Activated T-helper 2 cell treated with anti-CD3 and anti-CD28 coated beads, Interferon-gamma antibody, Interleukin-2, Interleukin-4, amounts not matched to agents 10 μg/mL and 5 μg/mL and 100 μg/mL, durations not matched to agents 14 hours and 24 hours and 36 hours (primary cell): ENCODE results near the gene HOXD12. TPM values are rescaled to one million over a fixed set of nuclear protein-coding genes. Genes with fewer than 3 reads are reported as not detected.
A peak's percentile ranks its signal among the peaks of the same experiment; 100 is the strongest.

Experiments used
- DNase-seq: peaks from one replicate; pipeline ENCODE4 v3.0.0; 2021; ENCODE audit warnings: low spot score
- H3K27ac Mint-ChIP-seq: one replicate; pipeline ENCODE4 v1.8.0; 2021; ENCODE audit warnings: mixed read lengths
- H3K27me3 Mint-ChIP-seq: one replicate; pipeline ENCODE4 v1.8.0; 2021; ENCODE audit warnings: low read depth, mixed read lengths
- H3K36me3 Mint-ChIP-seq: one replicate; pipeline ENCODE4 v1.8.0; 2021; ENCODE audit warnings: low read depth, mixed read lengths
- H3K4me1 Mint-ChIP-seq: one replicate; pipeline ENCODE4 v1.8.0; 2021; ENCODE audit warnings: low read depth, mixed read lengths
- H3K4me3 Mint-ChIP-seq: one replicate; pipeline ENCODE4 v1.8.0; 2021; ENCODE audit warnings: low read depth, mild to moderate bottlenecking, moderate library complexity, mixed read lengths
- H3K9me3 Mint-ChIP-seq: one replicate; pipeline ENCODE4 v1.8.0; 2021; ENCODE audit warnings: mixed read lengths
- intact Hi-C: fragments of 100-400 bp; cut with micrococcal nuclease; formaldehyde crosslinking; loops from one replicate; pipeline ENCODE4 v1.15.1; 2023
- total RNA-seq: library from RNA; stranded (reverse); gene quantifications from 2 replicates; pipeline ENCODE4 v1.2.3, GENCODE V29; 2022

Gene HOXD12
- total RNA-seq, 1 donor from 2014 or later, result not detected

GRCh38 chr2:176083796-176084261 lies 15.8 kb upstream of the HOXD12 start, which contains the start of gene EVX2:
TSS of gene EVX2 (minus strand) at chr2:176083962. CDS start at chr2:176083776, 186 bp downstream.
- DNase-seq, result no peak
- peaks cover 8% of the 10 kb centered on the region for H3K4me1 Mint-ChIP-seq
- H3K9me3 Mint-ChIP-seq, result peaks cover 3% of the 10 kb centered on the region
- intact Hi-C loops, result loop anchor here (2.0 kb wide), 1 partner anchor 13 kb away; no protein-coding TSS in a partner anchor
- H3K36me3 Mint-ChIP-seq, result peaks cover 4% of the 10 kb centered on the region
- H3K27ac Mint-ChIP-seq, result peak within 1 kb of the TSS; percentile 33
- no peak within 1 kb of the TSS for H3K4me3 Mint-ChIP-seq
- peaks cover 73% of the 10 kb centered on the region for H3K27me3 Mint-ChIP-seq

DNA sequence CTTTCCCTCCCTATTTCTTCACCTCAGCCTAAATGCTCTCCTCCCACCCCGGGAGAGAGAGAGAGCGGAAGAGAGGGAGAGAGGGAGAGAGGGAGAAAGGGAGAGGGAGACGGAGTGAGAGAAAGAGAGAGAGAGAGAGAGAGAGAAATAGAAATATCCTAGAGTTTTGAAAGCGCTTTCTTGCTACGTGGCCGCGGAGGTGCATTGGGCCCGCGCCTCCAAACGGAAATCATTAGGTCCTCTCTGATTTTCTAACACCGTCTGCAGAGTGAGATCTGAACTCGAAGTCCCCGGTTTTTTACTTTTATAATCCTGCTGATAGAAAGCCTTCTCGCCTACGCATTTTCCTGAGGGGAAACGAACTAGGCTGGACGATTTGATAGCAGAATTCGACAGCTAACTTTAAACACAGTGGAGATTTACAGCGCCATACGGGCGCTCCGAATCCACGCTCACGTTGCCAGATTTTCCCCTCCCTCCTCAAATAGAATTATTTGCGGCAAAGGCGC lies 14.9 kb upstream of the HOXD12 start:
- Mint-ChIP-seq H3K36me3 (no peaks in the 10 kb centered on the region), H3K9me3 (no peaks in the 10 kb centered on the region), H3K27me3 (peaks cover 73% of the 10 kb centered on the region), H3K4me1 (peaks cover 4% of the 10 kb centered on the region), H3K4me3 (no peak overlapping the region), H3K27ac (peak overlapping the region; percentile 7)
- no peak for DNase-seq
- intact Hi-C loops, result no loop called here

DNA sequence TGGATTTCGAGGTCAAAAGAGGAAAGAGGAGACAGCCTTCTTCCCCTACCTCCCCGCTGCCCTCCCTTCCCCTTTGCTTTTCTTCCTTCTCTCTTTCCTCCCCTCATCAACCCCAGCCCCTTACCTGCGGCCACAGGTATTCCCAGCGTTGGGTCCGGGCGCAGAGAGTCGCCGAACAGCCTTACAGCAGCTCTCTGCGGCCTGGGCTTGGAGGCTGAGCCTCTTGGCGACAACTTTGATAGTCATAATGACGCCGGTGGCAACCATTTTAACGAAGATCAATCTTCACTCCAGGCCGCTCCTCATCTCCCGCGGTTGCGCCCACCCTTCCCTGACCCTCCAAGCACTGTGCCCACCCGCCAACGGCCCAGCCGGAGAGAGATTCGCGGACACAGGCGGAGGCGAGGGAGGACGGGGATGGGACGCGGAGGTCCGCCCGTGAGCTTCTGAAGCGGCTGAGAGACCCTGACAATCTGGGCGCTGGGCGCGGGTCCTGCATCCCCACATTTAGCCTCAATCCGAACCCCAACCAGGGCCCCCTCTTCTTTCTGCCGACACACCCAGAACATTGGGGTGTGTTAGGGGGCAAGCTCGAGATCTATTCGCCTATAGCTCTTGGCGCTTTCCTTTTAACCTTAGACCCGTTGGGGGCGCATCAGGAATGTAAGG lies 14.3 kb upstream of the HOXD12 start:
- peaks cover 4% of the 10 kb centered on the region for H3K4me1 Mint-ChIP-seq
- H3K27ac Mint-ChIP-seq, result peak overlapping the region; percentile 4
- peaks cover 78% of the 10 kb centered on the region for H3K27me3 Mint-ChIP-seq
- no peaks in the 10 kb centered on the region for H3K36me3 Mint-ChIP-seq
- no peak for DNase-seq
- H3K9me3 Mint-ChIP-seq, result no peaks in the 10 kb centered on the region
- intact Hi-C loops, result no loop called here
- no peak overlapping the region for H3K4me3 Mint-ChIP-seq

- Mint-ChIP-seq H3K4me3 (no peak overlapping the region), H3K36me3 (no peaks in the 10 kb centered on the region), H3K27ac (no peak overlapping the region), H3K4me1 (peaks cover 4% of the 10 kb centered on the region), H3K9me3 (no peaks in the 10 kb centered on the region), H3K27me3 (peaks cover 84% of the 10 kb centered on the region)
- intact Hi-C loops, result no loop called here
- DNase-seq, result no peak
Measured at GRCh38 chr2:176085861-176086771, 13.5 kb upstream of the HOXD12 start.

GRCh38 chr2:176087330-176088047 lies 12.1 kb upstream of the HOXD12 start:
- intact Hi-C loops, result loop anchor here (1.0 kb wide), 1 partner anchor 9 kb away; no protein-coding TSS in a partner anchor
- no peak for DNase-seq
- H3K27me3 Mint-ChIP-seq, result peaks cover 85% of the 10 kb centered on the region
- no peaks in the 10 kb centered on the region for H3K9me3 Mint-ChIP-seq
- H3K4me3 Mint-ChIP-seq, result no peak overlapping the region
- H3K4me1 Mint-ChIP-seq, result peaks cover 7% of the 10 kb centered on the region
- H3K27ac Mint-ChIP-seq, result no peak overlapping the region
- no peaks in the 10 kb centered on the region for H3K36me3 Mint-ChIP-seq

DNA sequence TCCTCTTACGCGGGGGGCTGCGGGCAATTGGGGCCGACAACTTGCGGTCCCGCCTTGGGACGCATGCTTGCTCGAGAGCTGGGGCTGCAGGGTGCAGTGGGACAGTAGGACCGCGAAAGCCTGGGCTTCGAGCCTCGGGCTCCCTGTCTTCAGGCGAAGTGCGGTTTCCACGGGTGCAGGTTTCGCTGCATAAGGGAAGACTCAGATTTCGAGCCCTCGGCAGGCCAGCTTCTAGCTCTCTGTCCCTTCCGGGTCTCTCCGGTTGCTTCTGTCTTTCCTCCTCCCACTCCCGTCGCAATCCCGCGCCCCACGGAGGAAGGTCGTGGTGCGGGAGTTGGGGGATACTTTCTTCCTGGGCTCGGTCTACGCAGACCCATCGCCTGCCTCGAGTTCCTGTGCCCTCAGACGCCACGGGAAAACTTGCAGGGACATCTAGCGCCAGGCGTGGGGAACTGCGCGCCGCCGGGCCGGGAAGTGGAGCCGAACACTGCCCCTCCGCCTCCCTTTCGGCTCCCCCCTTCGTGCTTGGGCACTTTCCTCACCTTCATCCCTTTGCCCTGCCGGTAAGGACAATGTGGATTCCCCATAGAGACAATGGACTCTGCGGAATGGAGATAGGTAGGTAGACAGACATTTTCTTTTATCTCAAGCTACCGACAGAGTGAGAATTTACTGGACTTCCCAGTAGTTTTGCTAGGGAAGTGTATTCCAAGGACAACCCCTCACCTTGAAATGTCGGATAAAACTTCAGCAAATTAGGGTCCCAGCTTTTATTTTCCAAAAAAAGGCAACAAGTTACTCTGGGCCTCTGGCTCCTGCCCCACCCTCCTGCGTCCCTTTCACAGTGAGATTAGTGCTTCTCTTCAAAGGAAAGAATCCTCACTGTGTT lies 11.3 kb upstream of the HOXD12 start:
- Mint-ChIP-seq H3K4me3 (peak overlapping the region; percentile 39), H3K9me3 (no peaks in the 10 kb centered on the region), H3K27me3 (peaks cover 81% of the 10 kb centered on the region), H3K36me3 (no peaks in the 10 kb centered on the region), H3K4me1 (peaks cover 7% of the 10 kb centered on the region), H3K27ac (no peak overlapping the region)
- no peak for DNase-seq
- intact Hi-C loops, result no loop called here

DNA sequence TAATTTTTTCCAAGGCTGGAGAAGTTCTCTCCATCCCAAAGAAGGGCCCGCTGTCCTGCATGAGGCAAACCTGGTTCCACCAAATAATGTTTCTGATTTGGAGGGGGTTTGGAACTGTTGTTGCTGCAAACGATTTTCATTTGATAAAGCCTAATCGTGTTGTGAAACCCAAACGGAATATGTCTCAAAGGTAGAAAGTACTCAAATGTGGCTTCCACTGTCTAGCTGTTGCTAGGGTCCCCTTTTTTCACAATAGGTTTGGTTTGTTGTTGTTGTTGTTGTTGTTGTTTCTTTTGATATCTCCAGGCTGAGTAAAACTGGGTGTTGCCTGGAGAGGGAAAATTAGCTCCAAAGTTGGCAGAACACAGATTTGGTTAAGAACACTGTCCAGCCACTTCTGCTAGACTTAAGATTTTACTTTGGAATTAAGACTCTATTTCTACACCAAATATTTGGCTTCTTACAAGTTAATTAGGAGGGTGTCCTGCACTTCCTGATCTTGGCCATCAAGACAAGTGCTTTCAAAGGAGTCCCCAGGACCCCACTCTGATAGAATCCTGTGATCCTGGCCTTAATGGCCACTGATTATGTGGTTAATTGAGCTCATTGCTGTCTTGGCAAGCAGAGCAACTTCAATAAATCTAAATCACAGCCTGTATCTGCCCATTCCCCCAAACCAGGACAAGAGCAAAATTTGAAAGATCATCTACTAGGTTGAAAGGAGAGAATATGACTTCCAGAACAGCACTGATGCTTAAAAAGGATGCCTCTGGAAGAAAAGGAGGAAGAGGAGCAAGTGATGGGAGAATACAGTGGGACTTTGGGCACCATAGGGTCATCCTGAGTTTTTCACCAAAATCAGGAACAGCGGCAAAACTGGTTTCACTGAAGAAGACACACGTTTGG lies 10.4 kb upstream of the HOXD12 start:
- H3K9me3 Mint-ChIP-seq, result no peaks in the 10 kb centered on the region
- DNase-seq, result no peak
- H3K27me3 Mint-ChIP-seq, result peaks cover 82% of the 10 kb centered on the region
- peaks cover 10% of the 10 kb centered on the region for H3K4me1 Mint-ChIP-seq
- intact Hi-C loops, result no loop called here
- H3K4me3 Mint-ChIP-seq, result no peak overlapping the region
- no peak overlapping the region for H3K27ac Mint-ChIP-seq
- no peaks in the 10 kb centered on the region for H3K36me3 Mint-ChIP-seq

GRCh38 chr2:176089843-176090395 lies 9.7 kb upstream of the HOXD12 start:
- intact Hi-C loops, result no loop called here
- H3K4me1 Mint-ChIP-seq, result peaks cover 10% of the 10 kb centered on the region
- no peaks in the 10 kb centered on the region for H3K36me3 Mint-ChIP-seq
- H3K4me3 Mint-ChIP-seq, result no peak overlapping the region
- no peak overlapping the region for H3K27ac Mint-ChIP-seq
- no peaks in the 10 kb centered on the region for H3K9me3 Mint-ChIP-seq
- DNase-seq, result no peak
- peaks cover 82% of the 10 kb centered on the region for H3K27me3 Mint-ChIP-seq

DNA sequence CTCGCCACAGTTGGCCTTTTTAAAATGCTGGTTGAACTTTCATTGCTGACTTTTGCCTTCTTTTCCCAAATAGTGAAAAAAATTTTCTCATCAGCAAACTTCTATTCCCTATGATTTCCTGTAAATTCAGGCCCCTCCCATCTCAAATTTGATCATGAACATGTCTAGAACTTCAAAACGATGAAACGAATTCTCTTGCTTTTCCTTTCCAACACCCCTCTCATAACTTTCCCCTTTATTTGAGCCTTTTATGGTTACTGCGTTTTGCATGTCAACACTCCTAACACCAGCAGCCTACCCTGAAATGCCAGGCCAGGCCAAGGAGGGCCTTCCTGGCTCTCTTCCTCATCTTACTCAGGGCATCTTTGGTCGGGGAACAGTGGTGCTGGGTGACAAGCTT lies 8.7 kb upstream of the HOXD12 start:
- no peak overlapping the region for H3K27ac Mint-ChIP-seq
- no peaks in the 10 kb centered on the region for H3K9me3 Mint-ChIP-seq
- intact Hi-C loops, result no loop called here
- H3K4me1 Mint-ChIP-seq, result peaks cover 10% of the 10 kb centered on the region
- peaks cover 86% of the 10 kb centered on the region for H3K27me3 Mint-ChIP-seq
- no peaks in the 10 kb centered on the region for H3K36me3 Mint-ChIP-seq
- no peak for DNase-seq
- H3K4me3 Mint-ChIP-seq, result no peak overlapping the region

DNA sequence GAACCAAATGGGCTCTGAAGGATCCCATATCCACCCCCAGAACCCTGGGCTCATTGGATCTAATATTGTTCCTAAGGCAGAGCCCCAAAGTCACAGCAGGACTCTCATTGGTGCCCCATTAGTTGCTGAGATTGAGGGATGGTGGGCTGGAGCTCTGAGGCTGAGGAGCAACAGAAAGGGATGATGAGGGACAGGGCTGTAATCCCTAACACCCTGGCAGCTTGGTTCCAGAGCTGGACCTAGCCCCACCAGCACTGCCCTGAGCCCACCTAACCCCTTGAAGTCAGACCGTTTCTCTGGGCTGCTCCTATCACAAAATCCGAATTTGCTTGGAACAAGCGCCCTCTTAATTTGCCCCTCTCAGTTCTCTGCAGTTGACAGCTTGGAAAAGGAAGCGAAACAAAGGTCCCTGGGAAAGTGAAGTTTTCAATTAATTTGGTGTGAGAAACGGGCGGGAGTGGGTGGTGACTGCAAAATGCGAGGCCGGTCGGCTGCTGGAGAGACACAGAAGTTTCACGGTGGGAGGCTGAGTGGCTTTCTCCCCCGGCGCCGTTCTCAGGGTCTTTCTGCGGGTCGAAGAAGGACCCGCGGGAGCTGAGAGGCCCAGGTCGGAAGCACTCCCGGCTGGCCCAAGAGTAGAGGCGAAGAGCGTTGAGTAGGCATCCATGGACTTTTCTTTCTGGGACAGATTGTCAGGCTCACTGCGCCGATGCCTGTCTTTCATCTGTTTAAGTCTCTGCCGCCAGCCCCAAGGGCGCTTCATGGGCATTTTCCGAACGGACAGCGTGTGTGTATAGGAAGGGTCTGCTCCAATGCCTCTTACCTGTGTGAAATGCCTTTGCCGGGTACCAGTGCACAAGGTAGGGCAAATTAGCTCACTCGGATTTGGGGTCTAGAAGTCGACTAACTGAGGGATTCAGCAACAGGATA lies 8.0 kb upstream of the HOXD12 start:
- H3K4me3 Mint-ChIP-seq, result no peak overlapping the region
- H3K27ac Mint-ChIP-seq, result no peak overlapping the region
- no peaks in the 10 kb centered on the region for H3K9me3 Mint-ChIP-seq
- intact Hi-C loops, result no loop called here
- H3K4me1 Mint-ChIP-seq, result peaks cover 12% of the 10 kb centered on the region
- peaks cover 88% of the 10 kb centered on the region for H3K27me3 Mint-ChIP-seq
- no peaks in the 10 kb centered on the region for H3K36me3 Mint-ChIP-seq
- DNase-seq, result no peak
